B cell (primary cell): ENCODE results near the gene SHISA8. TPM values are rescaled to one million over a fixed set of nuclear protein-coding genes. Genes with fewer than 3 reads are reported as not detected.

Experiments used
- ATAC-seq: fragments of 200-7000 bp; cut with Tn5 transposase; one replicate; pipeline ENCODE4 v1.10.0; 2021; ENCODE audit warnings: low read depth, mild to moderate bottlenecking, moderate number of reproducible peaks, moderate library complexity
- CTCF ChIA-PET: fragments of 350-600 bp; sonication (Branson Sonifier 250); formaldehyde crosslinking; loops from one replicate; lab custom pipeline; 2021; ENCODE audit warnings: antibody characterized with exemption, inconsistent platforms; lab: Charles Lee
- POLR2A ChIA-PET: fragments of 350-600 bp; sonication (Branson Sonifier 250); formaldehyde crosslinking; loops from one replicate; lab custom pipeline; 2021; ENCODE audit warnings: antibody characterized with exemption; lab: Charles Lee
- DNase-seq: peaks from one replicate; pipeline ENCODE4 v3.0.0; 2013
- H2AFZ ChIP-seq: 2 replicates; pipeline ENCODE4 v1.6.1; 2012; ENCODE audit warnings: mild to moderate bottlenecking, low read depth, low read length; ENCODE audit not compliant: insufficient read depth, poor library complexity, severe bottlenecking
- H3K27ac ChIP-seq, 2 donors: 1 replicate in 1 of 2; 2 replicates in 1 of 2; pipeline ENCODE4 v1.5.1; 2012 to 2013; ENCODE audit warnings: low read length in 2 of 2, mild to moderate bottlenecking in 2 of 2, moderate library complexity in 1 of 2
- H3K27me3 ChIP-seq, 4 experiments: fragments of 200-600 bp in 1 of 4; sonication (generic) in 1 of 4; replicated peaks in 1 of 4; 1 replicate in 2 of 4; 2 replicates in 2 of 4; pipeline versions ENCODE4 v1.6.1 to v1.7.0; 2013 to 2016; ENCODE audit warnings: low read length in 3 of 4, mild to moderate bottlenecking in 2 of 4, mixed read lengths in 1 of 4, moderate library complexity in 1 of 4; ENCODE audit not compliant: insufficient read depth in 4 of 4, control insufficient read depth in 3 of 4; ENCODE audit errors: control extremely low read depth in 1 of 4
- H3K36me3 ChIP-seq, 2 experiments: replicated peaks in 1 of 2; 1 replicate in 1 of 2; 2 replicates in 1 of 2; pipeline versions ENCODE4 v1.6.1 to v1.7.1; 2013; ENCODE audit warnings: low read length in 1 of 2; ENCODE audit not compliant: insufficient read depth in 2 of 2, control insufficient read depth in 1 of 2; ENCODE audit errors: control extremely low read depth in 1 of 2, extremely low read depth in 1 of 2
- H3K4me1 ChIP-seq, 2 donors: fragments of 200-600 bp in 1 of 2; sonication (generic) in 1 of 2; 1 replicate in 1 of 2; 2 replicates in 1 of 2; pipeline versions ENCODE4 v1.5.1 to v1.6.1; 2013 to 2017; ENCODE audit warnings: low read length in 2 of 2; ENCODE audit not compliant: control insufficient read depth in 2 of 2, insufficient read depth in 2 of 2
- H3K4me2 ChIP-seq: replicated peaks from 2 replicates; pipeline ENCODE3; 2012; ENCODE audit warnings: mild to moderate bottlenecking, low read depth, low read length; ENCODE audit not compliant: poor library complexity, severe bottlenecking
- H3K4me3 ChIP-seq, 5 experiments: fragments of 200-600 bp in 1 of 5; sonication (generic) in 1 of 5; 1 replicate in 3 of 5; 2 replicates in 2 of 5; pipeline versions ENCODE4 v1.5.1 to v1.7.0; 2011 to 2016; ENCODE audit warnings: low read length in 4 of 5, mild to moderate bottlenecking in 4 of 5, low read depth in 2 of 5, control low read depth in 1 of 5, moderate library complexity in 1 of 5; ENCODE audit not compliant: insufficient read depth in 1 of 5; ENCODE audit errors: control extremely low read depth in 1 of 5, extremely low read depth in 1 of 5
- H3K79me2 ChIP-seq: fragments of 200-600 bp; sonication (generic); one replicate; pipeline ENCODE4 v1.6.0; 2016; ENCODE audit warnings: low read length; ENCODE audit not compliant: control insufficient read depth, insufficient read depth
- H3K9ac ChIP-seq: fragments of 200-600 bp; sonication (generic); 2 replicates; pipeline ENCODE4 v1.6.1; 2017; ENCODE audit warnings: mild to moderate bottlenecking, low read length, moderate library complexity
- H3K9me3 ChIP-seq, 3 donors: one replicate each; pipeline versions ENCODE4 v1.6.1 to v1.7.1; 2013; ENCODE audit warnings: low read length in 2 of 3; ENCODE audit not compliant: control insufficient read depth in 2 of 3, insufficient read depth in 1 of 3; ENCODE audit errors: control extremely low read depth in 1 of 3
- H4K20me1 ChIP-seq: 2 replicates; pipeline ENCODE4 v1.6.0; 2012; ENCODE audit warnings: mild to moderate bottlenecking, low read length; ENCODE audit not compliant: insufficient read depth, control insufficient read depth, poor library complexity, severe bottlenecking
- H3K27ac Mint-ChIP-seq: one replicate; pipeline ENCODE4 v1.8.0; 2021; ENCODE audit warnings: mixed read lengths
- H3K27me3 Mint-ChIP-seq: one replicate; pipeline ENCODE4 v1.8.0; 2021; ENCODE audit warnings: mixed read lengths
- H3K4me1 Mint-ChIP-seq: one replicate; pipeline ENCODE4 v1.8.0; 2021; ENCODE audit warnings: mixed read lengths
- H3K4me3 Mint-ChIP-seq: one replicate; pipeline ENCODE4 v1.8.0; 2021; ENCODE audit warnings: mixed read lengths
- H3K9me3 Mint-ChIP-seq: one replicate; pipeline ENCODE4 v1.8.0; 2022; ENCODE audit warnings: mixed read lengths; ENCODE audit not compliant: insufficient read depth
- EZH2 ChIP-seq: IDR thresholded peaks from 2 replicates; pipeline ENCODE4 v1.6.1; 2012; ENCODE audit warnings: borderline replicate concordance, low read depth, mild to moderate bottlenecking, moderate library complexity, low read length; ENCODE audit not compliant: insufficient read depth, poor library complexity, severe bottlenecking
- WGBS: methylation state at CpG from one replicate; pipeline ENCODE4 v1.1.5; 2013; ENCODE audit warnings: missing lambda C conversion rate; ENCODE audit not compliant: insufficient coverage; 5-methylcytosine and 5-hydroxymethylcytosine counted together
- intact Hi-C: fragments of 100-400 bp; cut with micrococcal nuclease; formaldehyde crosslinking; loops from one replicate; pipeline ENCODE4 v1.10.0; 2022
- polyA plus RNA-seq: library from polyadenylated mRNA; depleted of rRNA; stranded (reverse); fragments of >200 nt; gene quantifications from 2 replicates; pipeline ENCODE4 v1.2.3, GENCODE V29; 2012
- total RNA-seq, 2 donors: library from RNA; stranded (reverse); fragments of 120-200 nt in 1 of 2; gene quantifications; 1 replicate in 1 of 2; 2 replicates in 1 of 2; pipeline versions ENCODE4 v1.2.3 to v1.2.4, GENCODE V29; 2013 to 2022
- TF ChIP-seq, protein P1 (sequence below): fragments of 200-600 bp; IDR thresholded peaks from one replicate; pipeline ENCODE4 v1.8.0; 2022; ENCODE audit warnings: antibody characterized with exemption, mild to moderate bottlenecking

Gene SHISA8
- total and polyA plus RNA-seq, 2 donors (not counting 1 experiment from before 2014, with no cell fraction given), result 22.4 to 46.5 TPM

DNA sequence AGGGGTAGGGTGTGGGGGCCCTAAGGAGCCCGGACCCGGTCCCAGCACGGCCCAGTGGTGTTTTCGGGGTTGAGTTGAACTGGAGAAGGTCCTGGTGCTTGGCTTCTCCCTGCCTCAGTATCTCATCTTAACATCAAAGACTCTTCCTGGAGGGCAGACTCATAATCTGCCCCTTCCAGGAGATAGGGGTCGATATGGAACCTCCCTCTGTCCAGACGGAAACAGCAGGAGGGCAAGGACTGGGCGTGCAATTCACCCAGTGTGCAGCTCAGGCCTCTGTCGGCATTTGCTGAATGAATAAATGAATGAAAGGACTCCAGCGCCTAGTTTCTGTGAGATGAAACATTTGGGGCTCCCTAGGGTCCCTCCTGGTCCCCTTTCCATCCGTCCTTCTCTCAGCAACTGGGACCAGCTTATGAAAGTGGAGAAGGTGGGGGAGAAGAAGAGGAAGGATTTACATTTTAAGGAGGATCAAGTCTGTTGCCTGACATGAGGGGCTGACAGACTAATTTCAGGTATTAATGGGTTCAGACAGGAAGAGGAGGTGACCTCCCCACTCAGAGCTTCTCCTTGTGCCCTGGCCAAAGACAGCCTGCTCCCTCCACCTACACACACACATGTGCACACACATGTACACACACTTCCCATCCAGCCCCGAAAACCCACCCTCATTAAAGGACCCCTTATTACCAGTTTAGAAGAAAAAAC is 1.1 kb upstream of the SHISA8 start:
- H3K4me1 Mint-ChIP-seq, result peaks cover 73% of the 10 kb centered on the region

More for the DNA sequence above, 1.1 kb upstream of the SHISA8 start:
- H3K27ac Mint-ChIP-seq, result peak overlapping the region; percentile 78
- H3K27me3 Mint-ChIP-seq, result peaks cover 9% of the 10 kb centered on the region
- CTCF ChIA-PET, result interaction anchor here (0.7 to 17.9 kb wide), 5 partner anchors 8 to 54 kb away, joined by 3 to 499 read pairs (median 3); partner anchors contain the start of gene TNFRSF13C
- Histone ChIP-seq H3K4me1 (peaks cover 79 to 80% of the 10 kb centered on the region in 2 donors), H3K9ac (peak overlapping the region; percentile 65), H3K27ac (peak overlapping the region in 1 of 2 donors; percentile 59), H3K36me3 (no peaks in the 10 kb centered on the region), H3K79me2 (peaks cover 42% of the 10 kb centered on the region), H4K20me1 (peaks cover 50% of the 10 kb centered on the region), H2AFZ (no peak overlapping the region), H3K4me3 (peak overlapping the region in 3 of 5 experiments; percentile 47 to 64 (median 47)), H3K9me3 (peaks cover 0 to 14% (median 0%) of the 10 kb centered on the region in 3 donors), H3K4me2 (peak overlapping the region; percentile 90), H3K27me3 (peaks cover 0 to 37% (median 19%) of the 10 kb centered on the region in 4 experiments)
- POLR2A ChIA-PET, result interaction anchor here (0.6 to 16.8 kb wide), 5 partner anchors 19 to 135 kb away, joined by 4 to 960 read pairs (median 6); partner anchors contain the start of gene SMIM45
- 68% methylated on average over 6 of the region's 11 CpGs for WGBS
- H3K9me3 Mint-ChIP-seq, result no peaks in the 10 kb centered on the region
- intact Hi-C loops, result no loop called here
- H3K4me3 Mint-ChIP-seq, result peak overlapping the region; percentile 79
- peak; percentile 61 for DNase-seq
- TF ChIP-seq, protein P1, sequence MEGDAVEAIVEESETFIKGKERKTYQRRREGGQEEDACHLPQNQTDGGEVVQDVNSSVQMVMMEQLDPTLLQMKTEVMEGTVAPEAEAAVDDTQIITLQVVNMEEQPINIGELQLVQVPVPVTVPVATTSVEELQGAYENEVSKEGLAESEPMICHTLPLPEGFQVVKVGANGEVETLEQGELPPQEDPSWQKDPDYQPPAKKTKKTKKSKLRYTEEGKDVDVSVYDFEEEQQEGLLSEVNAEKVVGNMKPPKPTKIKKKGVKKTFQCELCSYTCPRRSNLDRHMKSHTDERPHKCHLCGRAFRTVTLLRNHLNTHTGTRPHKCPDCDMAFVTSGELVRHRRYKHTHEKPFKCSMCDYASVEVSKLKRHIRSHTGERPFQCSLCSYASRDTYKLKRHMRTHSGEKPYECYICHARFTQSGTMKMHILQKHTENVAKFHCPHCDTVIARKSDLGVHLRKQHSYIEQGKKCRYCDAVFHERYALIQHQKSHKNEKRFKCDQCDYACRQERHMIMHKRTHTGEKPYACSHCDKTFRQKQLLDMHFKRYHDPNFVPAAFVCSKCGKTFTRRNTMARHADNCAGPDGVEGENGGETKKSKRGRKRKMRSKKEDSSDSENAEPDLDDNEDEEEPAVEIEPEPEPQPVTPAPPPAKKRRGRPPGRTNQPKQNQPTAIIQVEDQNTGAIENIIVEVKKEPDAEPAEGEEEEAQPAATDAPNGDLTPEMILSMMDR, result no peak
- no peak for TF ChIP-seq EZH2
- no peak for ATAC-seq
